Endodermal cell (in vitro differentiated cells): Measurements from ENCODE around the gene CHN1. TPM values are rescaled to one million over a fixed set of nuclear protein-coding genes. Genes with fewer than 3 reads are reported as not detected.

ENCODE experiments used
- DNase-seq: peaks from one replicate; pipeline ENCODE4 v3.0.0-alpha.2; 2017
- H3K27ac ChIP-seq: 2 replicates; pipeline ENCODE4 v1.5.1; 2013; ENCODE audit warnings: mild to moderate bottlenecking, low read depth, low read length, moderate library complexity
- H3K27me3 ChIP-seq: 2 replicates; pipeline ENCODE4 v1.6.1; 2013; ENCODE audit warnings: mild to moderate bottlenecking, low read length, moderate library complexity; ENCODE audit not compliant: insufficient read depth, control insufficient read depth, poor library complexity, severe bottlenecking
- H3K36me3 ChIP-seq: 2 replicates; pipeline ENCODE4 v1.7.0; 2013; ENCODE audit warnings: mild to moderate bottlenecking, low read length, moderate library complexity; ENCODE audit not compliant: control insufficient read depth, insufficient read depth
- H3K4me1 ChIP-seq: one replicate; pipeline ENCODE4 v1.7.0; 2013; ENCODE audit warnings: low read length; ENCODE audit not compliant: control insufficient read depth, insufficient read depth
- H3K4me3 ChIP-seq: 2 replicates; pipeline ENCODE4 v1.5.1; 2013; ENCODE audit warnings: mild to moderate bottlenecking, low read length, moderate library complexity
- H3K9ac ChIP-seq: 2 replicates; pipeline ENCODE4 v1.6.1; 2013; ENCODE audit warnings: mild to moderate bottlenecking, low read length, moderate library complexity; ENCODE audit not compliant: poor library complexity, severe bottlenecking; ENCODE audit errors: extremely low read depth
- H3K9me3 ChIP-seq: 2 replicates; pipeline ENCODE4 v1.6.1; 2013; ENCODE audit warnings: mild to moderate bottlenecking, low read length, moderate library complexity; ENCODE audit not compliant: control insufficient read depth
- H3K27ac Mint-ChIP-seq: 2 replicates; pipeline ENCODE4 v1.8.0; 2020; ENCODE audit warnings: mixed read lengths
- H3K27me3 Mint-ChIP-seq: 2 replicates; pipeline ENCODE4 v1.8.0; 2021; ENCODE audit warnings: mild to moderate bottlenecking, mixed read lengths; ENCODE audit not compliant: insufficient read depth
- H3K36me3 Mint-ChIP-seq: 2 replicates; pipeline ENCODE4 v1.8.0; 2020; ENCODE audit warnings: low read depth, mixed read lengths
- H3K4me1 Mint-ChIP-seq: 2 replicates; pipeline ENCODE4 v1.8.0; 2020; ENCODE audit warnings: mixed read lengths
- H3K4me3 Mint-ChIP-seq: 2 replicates; pipeline ENCODE4 v1.8.0; 2020; ENCODE audit warnings: mild to moderate bottlenecking, moderate library complexity, mixed read lengths
- H3K9me3 Mint-ChIP-seq: 2 replicates; pipeline ENCODE4 v1.8.0; 2020; ENCODE audit warnings: mild to moderate bottlenecking, mixed read lengths
- WGBS, 2 experiments: methylation state at CpG; one replicate each; pipeline versions ENCODE4 v1.1.5 to v1.1.7; 2013; ENCODE audit warnings: missing lambda C conversion rate in 2 of 2, mixed read lengths in 1 of 2; ENCODE audit not compliant: insufficient coverage in 1 of 2, insufficient read length in 1 of 2; 5-methylcytosine and 5-hydroxymethylcytosine counted together
- total RNA-seq, 2 donors: library from RNA; stranded (reverse); fragmentation: NEBNext Ultra II Directional in 1 of 2; extraction: Animal tissue kit (Norgen Biotek cat#: 25700) in 1 of 2; gene quantifications; 2 replicates in 1 of 2; 3 replicates in 1 of 2; pipeline ENCODE4 v1.2.1, GENCODE V29; 2021
- TF ChIP-seq, protein P1 (sequence below): fragments of 200-600 bp; sonication (generic); conservative IDR thresholded peaks from 2 replicates; pipeline ENCODE4 v1.5.0; 2021; ENCODE audit warnings: antibody characterized with exemption, mild to moderate bottlenecking

The CHN1 gene
- total RNA-seq, 2 donors from 2014 or later: 24.3 to 28.8 TPM

DNA sequence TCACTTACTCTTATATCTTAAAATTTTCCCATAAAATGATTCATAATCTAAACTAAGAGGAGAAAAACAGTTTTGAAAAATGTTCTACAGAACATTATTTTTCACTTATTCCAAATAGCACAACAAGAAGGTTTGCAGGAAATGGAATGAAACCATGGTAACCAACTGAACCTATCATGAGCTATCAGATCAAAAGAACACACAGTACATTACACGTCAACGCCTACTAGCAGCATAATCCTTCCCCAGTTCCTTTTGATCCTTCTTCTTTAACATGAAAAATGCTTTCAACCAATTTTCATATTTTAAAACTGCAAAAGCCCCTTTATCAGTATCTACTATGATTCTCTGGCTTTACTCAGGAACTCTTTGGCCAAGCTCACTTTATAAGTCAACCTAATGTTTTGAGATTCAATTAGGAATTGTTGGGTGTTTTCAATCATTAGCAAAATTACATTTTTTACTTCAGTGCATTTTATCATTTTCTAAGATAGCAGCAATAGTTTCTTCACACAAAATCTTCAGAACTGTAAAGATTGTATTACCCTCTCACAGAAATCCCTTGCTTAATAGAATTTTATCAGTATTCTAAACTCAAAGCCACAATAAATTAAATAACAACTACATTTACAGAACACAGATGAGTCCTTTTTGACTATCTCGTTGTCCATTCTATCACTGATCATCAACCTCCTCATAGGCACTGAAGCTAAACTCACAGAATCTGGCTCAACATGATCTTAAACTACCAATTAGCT lies 102.5 kb downstream of the CHN1 start:
- Mint-ChIP-seq H3K9me3 (no peaks in the 10 kb centered on the region), H3K4me1 (no peaks in the 10 kb centered on the region), H3K36me3 (peaks cover 10% of the 10 kb centered on the region), H3K27me3 (no peaks in the 10 kb centered on the region), H3K4me3 (no peak overlapping the region), H3K27ac (no peak overlapping the region)
- H3K9me3 ChIP-seq: no peaks in the 10 kb centered on the region
- no peak overlapping the region for H3K27ac ChIP-seq
- H3K9ac ChIP-seq: no peak overlapping the region
- no peaks in the 10 kb centered on the region for H3K27me3 ChIP-seq
- WGBS, 2 experiments: 91 to 92% methylated on average over 3 of the region's 3 CpGs
- no peak for DNase-seq
- peaks cover 4% of the 10 kb centered on the region for H3K36me3 ChIP-seq
- no peak overlapping the region for H3K4me3 ChIP-seq
- TF ChIP-seq, protein P1, sequence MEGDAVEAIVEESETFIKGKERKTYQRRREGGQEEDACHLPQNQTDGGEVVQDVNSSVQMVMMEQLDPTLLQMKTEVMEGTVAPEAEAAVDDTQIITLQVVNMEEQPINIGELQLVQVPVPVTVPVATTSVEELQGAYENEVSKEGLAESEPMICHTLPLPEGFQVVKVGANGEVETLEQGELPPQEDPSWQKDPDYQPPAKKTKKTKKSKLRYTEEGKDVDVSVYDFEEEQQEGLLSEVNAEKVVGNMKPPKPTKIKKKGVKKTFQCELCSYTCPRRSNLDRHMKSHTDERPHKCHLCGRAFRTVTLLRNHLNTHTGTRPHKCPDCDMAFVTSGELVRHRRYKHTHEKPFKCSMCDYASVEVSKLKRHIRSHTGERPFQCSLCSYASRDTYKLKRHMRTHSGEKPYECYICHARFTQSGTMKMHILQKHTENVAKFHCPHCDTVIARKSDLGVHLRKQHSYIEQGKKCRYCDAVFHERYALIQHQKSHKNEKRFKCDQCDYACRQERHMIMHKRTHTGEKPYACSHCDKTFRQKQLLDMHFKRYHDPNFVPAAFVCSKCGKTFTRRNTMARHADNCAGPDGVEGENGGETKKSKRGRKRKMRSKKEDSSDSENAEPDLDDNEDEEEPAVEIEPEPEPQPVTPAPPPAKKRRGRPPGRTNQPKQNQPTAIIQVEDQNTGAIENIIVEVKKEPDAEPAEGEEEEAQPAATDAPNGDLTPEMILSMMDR: no peak
- no peaks in the 10 kb centered on the region for H3K4me1 ChIP-seq

DNA sequence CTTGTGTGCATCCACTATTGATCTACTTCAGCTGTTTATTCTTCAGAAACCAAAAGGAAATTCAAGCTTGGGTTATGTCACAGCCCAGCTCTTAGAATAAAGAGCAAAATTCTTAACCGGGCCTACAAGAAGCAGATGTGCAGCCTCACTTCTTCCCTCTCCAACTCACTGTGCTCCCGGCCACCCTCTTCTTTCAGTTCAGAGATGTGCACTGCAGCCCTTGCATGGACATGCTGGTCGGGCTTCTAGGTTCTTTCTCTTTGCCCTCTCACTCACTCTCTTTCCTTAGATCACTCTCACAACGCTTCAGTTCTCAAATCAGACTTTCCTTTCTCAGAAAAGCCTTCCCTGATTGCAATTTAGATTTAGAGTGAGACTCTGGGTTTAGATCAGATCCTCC lies 104.1 kb downstream of the CHN1 start:
- Mint-ChIP-seq H3K27ac (peak overlapping the region; percentile 1), H3K4me1 (peaks cover 2% of the 10 kb centered on the region), H3K27me3 (no peaks in the 10 kb centered on the region), H3K4me3 (no peak overlapping the region), H3K36me3 (peaks cover 7% of the 10 kb centered on the region), H3K9me3 (no peaks in the 10 kb centered on the region)
- Histone ChIP-seq H3K36me3 (no peaks in the 10 kb centered on the region), H3K9ac (no peak overlapping the region), H3K4me3 (no peak overlapping the region), H3K27ac (no peak overlapping the region), H3K9me3 (no peaks in the 10 kb centered on the region), H3K27me3 (no peaks in the 10 kb centered on the region), H3K4me1 (no peaks in the 10 kb centered on the region)
- TF ChIP-seq, protein P1: peak; percentile 21
- 73 to 83% methylated on average over 2 to 4 of the region's 4 CpGs for WGBS, 2 experiments
- DNase-seq: no peak

DNA sequence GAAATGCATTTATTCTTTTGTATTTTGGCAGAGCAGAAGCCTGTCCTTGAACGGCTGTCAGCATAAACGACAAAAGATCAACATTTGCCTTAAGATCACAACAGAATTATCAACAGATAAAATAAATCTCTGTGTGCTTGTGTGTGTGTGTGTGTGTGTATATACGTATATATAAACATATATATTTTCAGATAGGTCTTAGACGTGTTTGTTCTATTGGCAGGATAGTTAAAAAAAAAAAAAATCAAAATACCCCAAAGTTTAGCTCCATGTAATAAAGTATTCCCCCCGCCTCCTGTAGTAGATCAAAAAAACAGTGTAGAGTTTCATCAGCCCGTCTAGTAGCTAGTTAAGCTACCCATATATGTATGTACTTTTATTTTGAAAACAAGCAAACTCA lies 107.9 kb downstream of the CHN1 start:
- Histone ChIP-seq H3K27me3 (no peaks in the 10 kb centered on the region), H3K27ac (no peak overlapping the region), H3K4me1 (no peaks in the 10 kb centered on the region), H3K9me3 (no peaks in the 10 kb centered on the region), H3K9ac (no peak overlapping the region), H3K36me3 (no peaks in the 10 kb centered on the region), H3K4me3 (no peak overlapping the region)
- Mint-ChIP-seq H3K4me3 (no peak overlapping the region), H3K9me3 (no peaks in the 10 kb centered on the region), H3K27ac (peak overlapping the region; percentile 15), H3K27me3 (no peaks in the 10 kb centered on the region), H3K4me1 (peaks cover 2% of the 10 kb centered on the region), H3K36me3 (peaks cover 7% of the 10 kb centered on the region)
- TF ChIP-seq, protein P1: no peak
- 98% methylated on average over 4 of the region's 6 CpGs; no CpG with 5 or more reads in 1 of the 2 experiments for WGBS, 2 experiments
- DNase-seq: no peak
